GM19351 (cell line): ENCODE results near the gene CSNK2A1.
"Not testable (repeated sequence)": the region's sequence is repeated elsewhere in the genome, so short reads cannot be mapped to it uniquely, and the experiment has no call there.

Experiments used
- ATAC-seq: cut with Tn5 transposase; IDR thresholded peaks from one replicate; pipeline ENCODE4 v1.9.1; 2021; ENCODE audit warnings: mild to moderate bottlenecking, moderate library complexity; ENCODE audit not compliant: unreplicated experiment

CSNK2A1 gene

DNA sequence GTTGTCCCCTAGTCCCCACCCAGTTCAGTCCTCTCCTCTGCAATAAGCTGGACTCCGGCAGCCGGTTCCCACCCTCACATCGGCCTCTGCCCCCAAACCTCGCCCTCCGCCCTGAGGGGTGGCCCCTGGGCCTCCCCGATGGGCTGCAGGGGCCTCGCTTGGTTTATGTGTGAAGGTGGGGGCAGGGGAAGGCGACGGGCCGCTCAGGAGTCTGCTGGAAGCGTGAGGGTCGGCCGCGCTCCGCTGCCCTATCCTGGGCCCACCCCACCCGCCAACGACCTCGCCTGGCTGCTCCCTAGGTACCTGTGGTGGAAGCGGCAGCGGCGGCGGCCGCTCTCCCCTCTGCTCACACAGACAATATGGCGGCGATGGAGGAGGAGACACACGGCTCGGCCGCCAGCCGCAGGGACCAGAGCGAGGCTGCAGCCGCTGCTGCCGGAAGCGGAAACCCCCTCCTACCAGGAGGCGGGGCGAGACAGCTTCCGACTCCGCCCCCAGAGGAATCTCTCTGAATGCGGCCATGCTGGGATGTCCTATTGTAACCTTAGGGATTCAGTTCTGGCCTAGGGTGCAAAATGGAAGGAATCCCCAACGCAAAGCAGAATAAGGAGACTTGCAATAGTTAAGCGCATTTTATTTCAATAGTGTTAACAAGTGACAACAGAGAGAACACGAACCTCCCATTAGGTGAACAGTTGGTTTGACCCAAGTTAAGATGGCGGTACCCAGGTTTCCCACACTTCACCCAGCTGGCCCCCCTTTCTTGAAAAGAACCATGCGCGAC lies at the start of gene CSNK2A1:
Gene CSNK2A1 (minus strand): TSS at position 422 of the 784 bp plus-strand sequence. CDS start 35,239 bp downstream, outside the sequence.
- peak; percentile 93 for ATAC-seq

DNA sequence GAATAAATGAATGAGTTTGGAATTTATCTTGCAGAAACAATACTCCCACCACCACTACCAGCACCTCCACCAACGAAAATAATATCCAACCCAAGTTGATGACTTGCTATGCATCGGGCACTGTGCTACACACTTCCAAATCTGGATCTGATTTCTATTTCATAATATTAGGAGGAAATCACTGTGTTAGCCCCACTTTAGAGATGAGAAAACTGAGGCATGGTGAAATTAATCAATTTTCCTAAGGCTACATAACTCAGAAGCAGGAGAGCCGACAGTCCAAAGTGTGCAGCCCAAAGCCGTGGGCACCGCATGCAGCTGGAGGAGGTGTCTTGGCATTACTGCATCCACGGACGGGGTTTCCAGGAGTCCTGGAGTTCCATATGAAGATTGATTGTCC lies 48.9 kb upstream of the CSNK2A1 start:
- ATAC-seq: no peak

DNA sequence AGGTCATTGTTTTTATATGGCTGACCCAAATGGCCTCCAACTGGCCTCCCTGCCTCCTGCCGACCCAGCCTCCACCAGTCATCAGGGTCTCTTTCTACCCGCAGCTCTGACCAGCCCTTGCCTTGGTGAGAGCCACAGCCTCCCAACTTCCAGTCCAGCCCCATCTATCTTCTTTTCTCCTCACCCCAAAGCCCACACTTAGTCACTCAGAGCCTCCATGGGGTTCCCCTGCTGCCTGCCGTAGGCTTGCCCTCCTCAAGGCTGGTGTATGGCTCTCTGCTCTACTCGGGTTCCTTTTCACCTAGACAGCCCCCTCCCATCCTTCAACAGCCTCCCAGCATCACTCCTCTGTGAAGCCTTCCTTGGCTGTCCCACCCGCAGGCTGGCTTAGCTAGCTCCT lies 48.4 kb upstream of the CSNK2A1 start:
- ATAC-seq: no peak

DNA sequence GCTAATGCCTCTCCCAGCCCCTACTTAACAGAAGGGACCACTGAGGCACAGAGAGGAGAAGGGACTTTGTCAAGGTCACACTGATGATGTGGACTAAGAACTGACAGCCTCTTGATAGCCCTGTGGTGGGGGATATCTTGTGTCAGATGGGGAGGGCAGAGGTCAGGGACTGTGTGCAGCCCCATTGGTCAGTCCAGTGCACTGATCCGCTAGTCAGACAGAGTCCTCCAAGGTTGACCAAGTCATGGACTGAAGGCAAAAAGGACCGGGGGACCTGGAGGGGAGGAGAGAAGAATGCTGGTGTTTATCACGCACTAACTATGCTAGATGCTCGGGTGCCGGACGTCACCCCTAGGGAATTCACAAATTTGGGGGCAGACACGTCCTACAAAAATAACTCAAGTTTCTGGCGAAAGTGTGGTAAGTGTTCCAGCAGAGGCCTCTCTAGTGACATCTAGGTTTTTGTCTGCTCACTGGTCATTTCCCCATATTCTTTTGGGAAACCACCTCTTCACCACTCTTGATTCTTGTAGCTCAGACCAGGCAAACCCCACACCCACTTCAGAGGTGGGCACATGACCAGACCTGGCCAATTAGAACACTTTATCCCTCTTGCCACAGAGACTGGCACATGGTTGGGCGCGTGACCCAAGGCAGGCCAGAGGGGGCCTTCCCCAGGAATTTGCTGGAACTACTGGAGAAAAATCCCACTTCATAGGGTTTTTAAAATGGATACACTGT lies 45.5 kb upstream of the CSNK2A1 start:
- ATAC-seq: peak; percentile 85

DNA sequence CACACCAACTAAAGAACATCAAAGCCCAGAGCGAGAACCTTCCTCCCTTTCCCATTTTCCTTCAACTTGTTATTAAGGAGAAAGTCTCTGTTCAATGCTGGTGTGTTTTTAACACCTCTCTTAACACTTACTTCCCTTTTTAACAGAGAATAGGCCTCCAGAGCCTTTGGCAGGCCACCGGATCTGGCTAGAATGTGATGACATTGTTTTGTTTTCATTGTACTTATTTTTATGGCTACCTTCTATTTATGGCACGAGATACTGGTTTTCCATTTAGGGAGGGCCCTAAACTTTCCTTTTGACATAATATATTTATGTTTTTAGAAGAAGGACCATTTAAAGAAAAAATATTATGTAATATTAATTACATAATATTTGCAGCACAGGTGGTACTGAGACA lies 44.9 kb upstream of the CSNK2A1 start:
- no peak for ATAC-seq

DNA sequence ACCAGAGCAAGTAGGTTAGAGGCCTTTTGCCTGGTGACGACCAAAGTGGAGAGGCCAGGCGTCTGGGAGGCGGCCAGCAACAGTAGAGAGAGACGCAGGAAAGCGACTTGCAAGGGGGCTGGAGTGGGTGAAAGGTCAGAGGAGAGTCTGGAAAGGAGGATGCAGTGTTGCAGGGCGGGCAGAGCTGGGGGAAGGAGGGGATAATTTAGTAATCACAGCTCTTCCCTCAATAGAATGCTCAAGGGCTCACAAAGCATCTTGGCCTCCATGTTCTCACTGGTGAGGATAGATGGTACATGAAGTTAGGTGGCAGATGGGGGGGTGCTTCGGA lies 41.3 kb upstream of the CSNK2A1 start:
- ATAC-seq: no peak

DNA sequence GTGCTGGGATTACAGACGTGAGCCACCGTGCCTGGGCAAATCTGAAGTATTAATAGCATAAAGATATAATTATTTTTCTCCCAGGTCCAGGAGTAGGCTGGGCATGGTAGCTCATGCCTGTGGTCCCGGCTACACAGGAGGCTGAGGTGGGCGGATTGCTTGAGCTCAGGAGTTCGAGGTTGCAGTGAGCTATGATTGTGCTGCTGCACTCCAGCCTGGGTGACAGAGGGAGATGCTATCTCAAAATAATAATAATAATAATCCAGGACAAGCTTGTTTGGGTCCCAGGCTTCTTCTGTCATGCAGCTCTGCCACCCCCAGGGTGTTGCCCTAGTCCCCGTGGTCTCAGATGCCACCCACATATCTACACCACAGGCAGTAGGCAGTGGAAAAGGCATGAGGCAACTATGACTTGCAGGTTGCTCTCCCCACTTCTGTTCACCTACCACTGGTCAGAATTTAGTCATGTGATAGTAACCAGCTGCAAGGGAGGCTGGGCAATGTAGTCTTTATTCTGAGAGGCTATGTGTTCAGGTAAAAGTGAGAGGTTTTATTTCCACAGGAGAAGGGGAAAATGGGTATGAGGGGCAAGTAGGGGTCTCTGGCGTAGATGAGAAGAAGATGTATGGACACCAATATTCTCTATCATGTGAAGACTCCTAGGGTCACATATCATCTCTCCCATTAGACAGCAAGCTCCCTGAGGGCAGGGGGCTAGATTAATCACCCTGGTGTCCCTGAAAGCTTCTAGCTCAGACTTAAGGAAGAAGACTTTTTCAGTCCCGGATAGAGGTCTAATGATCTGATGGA lies 40.8 kb upstream of the CSNK2A1 start:
- ATAC-seq: no peak

DNA sequence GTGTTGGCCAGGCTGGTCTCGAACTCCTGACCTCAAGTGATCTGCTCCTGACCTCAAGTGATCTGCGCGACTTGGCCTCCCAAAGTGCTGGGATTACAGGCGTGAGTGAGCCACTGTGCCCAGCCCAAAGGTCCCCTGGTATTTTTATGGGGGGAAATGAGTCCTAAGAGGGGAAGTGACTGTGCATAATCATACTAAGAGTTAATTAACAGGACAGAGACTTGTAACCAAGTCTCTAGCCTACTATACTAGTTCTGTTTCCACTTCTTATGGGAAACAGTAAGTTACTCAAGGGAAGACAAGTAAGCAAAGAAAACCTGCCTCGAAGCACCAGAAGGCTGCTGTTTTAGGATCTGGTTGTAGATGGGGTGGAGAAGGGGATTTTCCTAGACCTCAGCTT lies 38.6 kb upstream of the CSNK2A1 start:
- no peak for ATAC-seq

DNA sequence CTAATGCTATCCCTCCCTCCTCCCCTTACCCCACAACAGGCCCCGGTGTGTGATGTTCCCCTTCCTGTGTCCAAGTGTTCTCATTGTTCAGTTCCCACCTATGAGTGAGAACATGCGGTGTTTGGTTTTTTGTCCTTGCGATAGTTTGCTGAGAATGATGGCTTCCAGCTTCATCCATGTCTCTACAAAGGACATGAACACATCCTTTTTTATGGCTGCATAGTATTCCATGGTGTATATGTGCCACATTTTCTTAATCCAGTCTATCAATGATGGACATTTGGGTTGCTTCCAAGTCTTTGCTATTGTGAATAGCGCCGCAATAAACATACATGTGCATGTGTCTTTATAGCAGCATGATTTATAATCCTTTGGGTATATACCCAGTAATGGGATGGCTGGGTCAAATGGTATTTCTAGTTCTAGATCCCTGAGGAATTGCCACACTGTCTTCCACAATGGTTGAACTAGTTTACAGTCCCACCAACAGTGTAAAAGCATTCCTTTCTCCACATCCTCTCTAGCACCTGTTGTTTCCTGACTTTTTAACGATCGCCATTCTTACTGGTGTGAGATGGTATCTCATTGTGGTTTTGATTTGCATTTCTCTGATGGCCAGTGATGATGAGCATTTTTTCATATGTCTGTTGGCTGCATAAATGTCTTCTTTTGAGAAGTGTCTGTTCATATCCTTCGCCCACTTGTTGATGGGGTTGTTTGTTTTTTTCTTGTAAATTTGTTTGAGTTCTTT lies 35.5 kb upstream of the CSNK2A1 start:
- not testable (repeated sequence) for ATAC-seq

DNA sequence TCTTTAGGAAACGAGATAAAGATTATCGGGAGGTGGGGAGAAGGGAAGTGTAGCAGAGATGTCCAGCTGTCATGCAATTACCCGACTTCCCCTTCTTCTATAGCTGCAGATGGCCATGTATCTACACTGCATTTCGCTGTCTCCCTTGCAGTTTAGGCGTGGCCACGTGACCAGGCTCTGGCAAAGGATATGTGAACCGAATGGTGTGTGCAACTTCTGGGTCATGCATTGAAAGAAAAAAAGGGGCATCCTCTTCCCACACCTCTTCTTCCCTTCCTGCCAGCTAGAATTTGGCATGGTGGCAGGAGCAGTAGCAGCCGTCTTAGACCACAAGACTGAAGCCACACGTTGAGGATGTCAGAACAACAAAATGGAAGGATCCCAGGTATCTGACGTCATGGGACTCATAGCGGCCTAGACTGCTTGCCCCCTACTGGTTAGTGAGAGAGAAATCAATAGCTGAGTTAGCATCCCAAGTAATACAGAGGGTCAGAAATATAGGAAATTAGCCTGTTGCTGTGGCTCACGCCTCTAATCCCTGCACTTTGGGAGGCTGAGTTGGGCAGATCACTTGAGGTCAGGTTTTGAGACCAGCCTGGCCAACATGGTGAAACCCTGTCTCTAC lies 33.7 kb upstream of the CSNK2A1 start:
- ATAC-seq: no peak

DNA sequence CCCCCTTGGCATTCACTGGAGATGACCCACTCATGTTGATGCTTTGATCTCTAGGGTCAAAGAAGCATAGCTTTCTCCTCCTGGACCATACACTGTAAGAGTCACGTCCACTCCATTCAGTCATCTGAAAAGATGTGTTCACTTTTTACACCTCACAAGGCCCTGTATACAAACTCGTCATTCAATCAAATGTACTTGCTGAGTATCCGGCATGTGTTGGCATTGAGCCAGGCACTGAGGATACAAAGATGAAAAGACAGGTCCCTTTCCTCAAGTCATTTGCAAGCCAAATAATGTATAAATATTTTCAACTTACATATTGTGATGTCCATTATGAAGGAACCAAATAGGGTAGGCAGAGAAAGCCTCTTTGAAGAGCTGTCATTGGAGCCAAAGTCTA lies 32.6 kb upstream of the CSNK2A1 start:
- no peak for ATAC-seq

DNA sequence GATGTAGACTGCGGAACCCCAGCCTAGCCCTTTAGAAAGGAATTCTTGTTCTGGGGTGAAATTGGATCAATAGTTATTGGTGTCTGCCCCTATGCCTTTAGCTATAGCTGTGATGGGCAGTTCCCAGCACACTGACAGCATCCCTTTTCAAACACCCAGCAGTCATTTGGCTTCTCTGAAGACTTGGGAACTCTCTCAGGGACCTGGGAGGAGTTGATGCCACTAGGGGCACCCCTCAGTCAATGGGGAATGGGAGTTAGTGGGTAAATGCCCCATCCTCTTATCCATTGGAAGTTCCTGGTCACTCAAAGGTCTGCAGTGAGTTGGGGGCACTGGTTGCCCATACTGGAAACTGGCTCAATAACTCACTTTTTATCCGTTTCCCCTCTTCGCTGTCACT lies 31.6 kb upstream of the CSNK2A1 start:
- ATAC-seq: no peak

DNA sequence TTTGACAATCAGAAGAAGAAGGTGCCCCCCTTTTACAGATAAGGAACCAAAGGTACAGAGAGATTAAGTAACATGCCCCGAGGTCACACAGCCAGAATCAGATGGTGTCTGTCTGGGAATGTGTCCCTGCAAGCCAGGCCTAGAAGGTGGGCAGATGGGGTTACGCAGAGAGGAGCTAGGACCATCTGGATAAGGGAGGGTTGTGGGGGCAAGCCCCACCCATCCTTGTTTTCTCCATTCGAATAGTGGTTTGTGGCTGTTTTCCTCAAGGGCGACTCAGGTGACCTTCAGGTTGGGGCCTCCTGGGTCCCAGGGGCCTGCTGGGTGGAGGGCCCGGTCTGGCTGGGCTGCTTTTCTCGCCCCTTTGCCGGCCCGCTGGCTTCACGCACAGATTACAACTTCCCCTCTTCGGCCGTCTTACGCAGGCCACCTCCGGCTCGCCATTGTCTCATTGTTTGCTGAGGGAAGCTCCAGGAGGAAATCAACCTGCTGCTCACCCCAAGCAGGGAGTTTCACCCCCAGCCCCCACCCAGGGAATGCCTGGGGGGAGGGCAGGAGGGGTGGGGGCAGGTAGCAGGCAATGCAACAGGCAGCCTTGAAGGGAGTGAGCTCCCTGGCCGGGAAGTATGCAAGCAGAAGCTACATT lies 30.8 kb upstream of the CSNK2A1 start:
- no peak for ATAC-seq

DNA sequence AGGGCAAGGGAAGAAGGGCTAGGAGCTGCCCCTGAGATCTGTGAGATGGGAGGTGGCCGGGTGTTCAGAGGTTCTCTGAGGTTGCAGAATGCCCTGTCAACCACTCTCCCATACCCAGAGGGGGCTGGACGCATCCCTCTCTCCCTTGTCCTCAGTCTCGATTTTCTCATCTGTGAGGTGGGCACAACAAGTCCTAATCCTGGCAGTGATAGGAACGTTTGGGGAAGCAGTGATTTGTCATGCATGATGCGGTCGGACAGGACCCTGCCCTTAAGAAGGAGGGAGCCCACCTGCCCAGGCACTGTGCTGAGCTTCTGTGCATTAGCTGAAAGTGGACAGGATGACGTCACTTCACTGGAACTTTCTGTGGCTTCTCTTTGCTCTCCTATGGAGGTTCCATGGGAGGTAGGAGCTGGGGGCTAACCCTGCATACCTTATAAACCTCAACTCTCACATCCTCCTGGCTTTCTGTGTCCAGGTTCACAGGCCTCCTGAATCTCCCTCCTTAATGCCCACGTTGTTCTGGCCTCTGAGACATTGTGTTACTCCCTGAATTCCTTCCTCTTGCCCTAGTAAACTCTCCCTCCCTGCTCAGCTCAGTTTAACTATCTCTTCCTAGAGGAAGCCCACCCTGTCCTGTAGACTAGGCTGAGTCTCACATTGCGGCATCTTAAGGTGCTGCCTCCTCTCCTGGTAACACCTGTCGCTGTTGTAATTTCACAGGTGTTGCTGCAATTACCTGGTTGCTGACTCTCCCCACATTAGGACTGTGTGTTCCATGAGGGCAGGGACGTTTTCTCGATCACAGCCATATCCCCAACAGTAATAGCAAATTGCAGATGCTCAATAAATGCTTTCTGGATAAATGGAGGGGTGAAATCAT lies 30.1 kb upstream of the CSNK2A1 start:
- no peak for ATAC-seq

DNA sequence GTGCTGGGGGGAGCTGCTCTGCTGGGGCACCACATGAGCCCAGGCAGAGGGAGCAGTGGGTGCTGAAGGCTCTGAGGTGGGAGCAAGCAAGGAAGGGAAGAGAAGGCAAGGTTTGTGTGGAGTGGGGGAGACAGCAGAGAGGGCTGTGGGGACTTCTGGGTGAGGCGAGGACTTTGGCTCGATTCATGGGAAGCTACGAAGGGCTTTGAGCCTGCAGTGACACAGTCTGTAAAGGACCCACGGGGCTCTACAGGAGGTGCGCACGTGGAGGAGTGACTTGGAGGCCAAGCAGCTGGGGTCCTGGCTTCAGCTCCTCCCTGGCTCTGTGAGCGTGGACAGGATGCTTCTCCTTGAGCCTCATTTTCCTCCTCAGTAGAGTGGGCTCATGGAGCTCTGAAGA lies 29.1 kb upstream of the CSNK2A1 start:
- ATAC-seq: no peak

DNA sequence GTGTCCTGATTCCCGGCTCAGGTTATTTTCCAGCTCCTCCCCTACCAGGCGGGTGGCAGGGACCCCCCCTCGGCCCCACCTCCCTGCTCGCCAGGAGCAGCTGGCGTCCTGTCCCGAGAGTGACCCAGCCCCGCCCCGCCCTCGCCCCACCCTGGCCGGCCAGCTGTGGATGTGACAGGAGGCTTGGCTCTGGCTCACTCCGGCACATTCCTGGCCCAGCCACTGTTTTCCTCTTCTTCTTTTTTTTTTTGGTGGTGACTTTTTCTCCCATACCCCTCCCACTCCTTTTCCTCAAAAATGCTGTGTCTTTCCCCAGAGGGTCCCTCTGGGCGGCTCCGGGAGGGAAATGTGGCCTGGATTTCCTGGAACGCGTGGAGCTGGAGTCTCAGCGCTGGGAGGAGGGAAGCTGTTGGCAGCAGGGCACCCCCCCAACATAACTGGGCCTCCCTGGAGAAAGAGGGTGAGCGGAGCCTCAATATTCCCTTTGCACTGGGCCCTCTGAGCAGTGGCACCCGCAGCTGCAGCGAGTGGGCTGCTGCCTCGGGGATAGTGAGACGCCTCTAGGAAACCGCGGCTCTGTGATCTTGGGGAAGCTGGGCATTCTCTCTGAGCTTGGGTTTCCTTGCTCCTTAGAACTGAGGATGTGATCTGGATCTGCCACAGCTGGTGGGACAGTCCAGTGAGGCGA lies 28.3 kb upstream of the CSNK2A1 start:
- no peak for ATAC-seq

DNA sequence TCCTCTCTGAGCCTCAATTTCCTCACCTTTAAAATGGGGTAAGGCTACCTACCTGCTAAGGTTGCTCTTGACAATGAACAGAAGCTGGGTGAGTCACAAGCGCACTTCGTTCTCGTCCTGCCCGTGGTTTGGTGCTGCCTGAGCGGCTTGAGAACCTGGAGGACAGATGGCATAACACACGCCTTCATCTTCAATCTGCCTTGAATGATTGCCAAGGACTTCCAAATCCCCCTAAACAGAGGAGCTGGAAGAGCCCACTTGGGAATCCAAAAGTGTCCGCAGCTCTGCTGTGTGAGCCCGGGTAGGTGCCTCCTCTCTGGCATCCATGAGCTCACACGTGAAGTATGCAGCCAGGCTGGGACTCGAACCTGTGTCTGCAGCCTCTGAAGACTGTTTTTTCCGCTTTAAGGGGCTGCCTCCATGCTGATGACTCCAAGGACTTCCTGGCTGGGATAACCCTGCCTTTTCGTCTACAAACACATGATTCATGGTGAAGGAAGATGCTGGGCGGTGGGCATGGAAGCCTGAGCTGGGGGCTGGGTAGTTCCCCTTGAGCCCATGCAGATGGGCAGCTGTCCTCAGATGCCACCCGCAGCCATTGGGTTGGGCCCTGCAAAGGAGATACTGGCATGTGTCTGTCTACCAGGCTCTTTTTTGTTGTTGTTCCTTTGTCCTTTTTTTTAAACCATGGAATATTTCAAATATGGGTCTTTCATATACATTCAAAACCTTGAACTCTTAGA lies 25.3 kb upstream of the CSNK2A1 start:
- no peak for ATAC-seq
